Activated B cell treated with CpG ODN at 0.5 μM for 24 hours (primary cell): ENCODE results near the gene GBX1. TPM values are rescaled to one million over a fixed set of nuclear protein-coding genes. Genes with fewer than 3 reads are reported as not detected.

ENCODE experiments used
- ATAC-seq: fragments of 200-7000 bp; cut with Tn5 transposase; one replicate; pipeline ENCODE4 v1.10.0; 2021; ENCODE audit warnings: low read depth, mild to moderate bottlenecking, moderate library complexity
- CTCF ChIA-PET: fragments of 350-600 bp; sonication (Branson Sonifier 250); formaldehyde crosslinking; loops from one replicate; lab custom pipeline; 2021; ENCODE audit warnings: antibody characterized with exemption; lab: Charles Lee
- POLR2A ChIA-PET: fragments of 350-600 bp; sonication (Branson Sonifier 250); formaldehyde crosslinking; loops from one replicate; lab custom pipeline; 2021; ENCODE audit warnings: antibody characterized with exemption; lab: Charles Lee
- DNase-seq: peaks from one replicate; pipeline ENCODE4 v3.0.0; 2022
- H3K27ac Mint-ChIP-seq: one replicate; pipeline ENCODE4 v1.8.0; 2020; ENCODE audit warnings: mixed read lengths
- H3K27me3 Mint-ChIP-seq: one replicate; pipeline ENCODE4 v1.8.0; 2021; ENCODE audit warnings: mixed read lengths
- H3K36me3 Mint-ChIP-seq: one replicate; pipeline ENCODE4 v1.8.0; 2021; ENCODE audit warnings: low read depth, mixed read lengths
- H3K4me1 Mint-ChIP-seq: one replicate; pipeline ENCODE4 v1.8.0; 2021; ENCODE audit warnings: mixed read lengths
- H3K4me3 Mint-ChIP-seq: one replicate; pipeline ENCODE4 v1.8.0; 2020; ENCODE audit warnings: mild to moderate bottlenecking, mixed read lengths
- H3K9me3 Mint-ChIP-seq: one replicate; pipeline ENCODE4 v1.8.0; 2020; ENCODE audit warnings: mixed read lengths
- intact Hi-C: fragments of 100-400 bp; cut with micrococcal nuclease; formaldehyde crosslinking; loops from one replicate; pipeline ENCODE4 v1.15.1; 2024
- total RNA-seq: library from RNA; stranded (reverse); gene quantifications from 2 replicates; pipeline ENCODE4 v1.2.3, GENCODE V29; 2022
- TF ChIP-seq, protein P1 (sequence below): fragments of 200-600 bp; IDR thresholded peaks from one replicate; pipeline ENCODE4 v1.8.0; 2022; ENCODE audit warnings: antibody characterized with exemption, mild to moderate bottlenecking

The GBX1 gene
- total RNA-seq, 1 donor from 2014 or later: not detected

DNA sequence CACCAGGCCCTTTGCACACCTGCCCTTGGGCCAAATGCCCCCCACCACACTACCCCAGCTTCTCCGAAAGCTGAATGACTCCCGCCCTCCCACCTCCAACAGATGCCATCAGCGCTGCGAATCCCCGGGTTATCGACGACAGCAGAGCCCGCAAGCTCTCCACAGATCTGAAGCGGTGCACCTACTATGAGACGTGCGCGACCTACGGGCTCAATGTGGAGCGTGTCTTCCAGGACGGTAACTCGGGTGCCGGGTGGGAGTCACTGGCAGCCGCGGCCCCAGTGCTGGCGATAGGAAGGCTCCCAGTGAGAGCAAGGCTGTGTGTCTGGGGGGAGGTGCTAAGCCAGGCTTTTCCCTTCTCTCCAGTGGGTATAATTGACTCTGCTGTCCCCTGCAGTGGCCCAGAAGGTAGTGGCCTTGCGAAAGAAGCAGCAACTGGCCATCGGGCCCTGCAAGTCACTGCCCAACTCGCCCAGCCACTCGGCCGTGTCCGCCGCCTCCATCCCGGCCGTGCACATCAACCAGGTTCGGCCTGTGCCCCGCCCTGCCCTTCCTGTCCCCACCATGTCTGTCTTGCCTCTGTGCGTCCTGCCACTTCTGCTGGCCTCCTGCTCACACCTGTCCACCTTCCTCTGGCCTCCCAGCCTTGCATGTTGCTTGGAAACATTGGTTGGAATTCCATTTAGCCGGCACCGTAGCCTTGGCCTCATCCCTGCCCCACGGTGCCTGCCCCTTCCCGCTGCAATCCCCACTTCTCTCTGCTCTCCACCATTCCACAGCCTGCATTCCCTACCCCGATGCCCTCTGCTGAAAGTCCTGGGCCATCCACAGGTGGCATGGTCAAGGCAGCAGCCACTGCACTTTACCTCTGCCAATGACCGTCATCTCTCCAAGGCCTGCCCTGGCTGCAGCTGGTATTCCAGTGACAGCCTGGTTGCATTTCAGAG lies 49.1 kb downstream of the GBX1 start:
- POLR2A ChIA-PET: no interaction called here
- intact Hi-C loops: no loop called here
- CTCF ChIA-PET: no interaction called here

DNA sequence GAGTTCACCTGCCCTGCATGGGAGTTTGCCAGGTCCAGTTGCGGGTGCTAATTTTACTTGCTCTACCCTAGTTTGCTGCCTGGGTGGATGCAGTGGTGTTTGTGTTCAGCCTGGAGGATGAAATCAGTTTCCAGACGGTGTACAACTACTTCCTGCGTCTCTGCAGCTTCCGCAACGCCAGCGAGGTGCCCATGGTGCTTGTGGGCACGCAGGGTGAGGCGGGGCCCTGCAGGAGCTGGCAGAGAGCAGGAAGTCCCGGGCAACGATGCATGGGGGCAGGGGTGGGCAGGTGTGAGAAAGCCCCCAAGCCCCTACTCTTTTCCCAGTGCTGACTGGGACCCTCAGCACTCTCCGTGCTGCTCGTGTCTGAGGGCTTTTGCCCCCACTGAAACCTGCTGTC lies 49.9 kb downstream of the GBX1 start:
- intact Hi-C loops: no loop called here
- POLR2A ChIA-PET: no interaction called here
- CTCF ChIA-PET: no interaction called here
- TF ChIP-seq, protein P1, sequence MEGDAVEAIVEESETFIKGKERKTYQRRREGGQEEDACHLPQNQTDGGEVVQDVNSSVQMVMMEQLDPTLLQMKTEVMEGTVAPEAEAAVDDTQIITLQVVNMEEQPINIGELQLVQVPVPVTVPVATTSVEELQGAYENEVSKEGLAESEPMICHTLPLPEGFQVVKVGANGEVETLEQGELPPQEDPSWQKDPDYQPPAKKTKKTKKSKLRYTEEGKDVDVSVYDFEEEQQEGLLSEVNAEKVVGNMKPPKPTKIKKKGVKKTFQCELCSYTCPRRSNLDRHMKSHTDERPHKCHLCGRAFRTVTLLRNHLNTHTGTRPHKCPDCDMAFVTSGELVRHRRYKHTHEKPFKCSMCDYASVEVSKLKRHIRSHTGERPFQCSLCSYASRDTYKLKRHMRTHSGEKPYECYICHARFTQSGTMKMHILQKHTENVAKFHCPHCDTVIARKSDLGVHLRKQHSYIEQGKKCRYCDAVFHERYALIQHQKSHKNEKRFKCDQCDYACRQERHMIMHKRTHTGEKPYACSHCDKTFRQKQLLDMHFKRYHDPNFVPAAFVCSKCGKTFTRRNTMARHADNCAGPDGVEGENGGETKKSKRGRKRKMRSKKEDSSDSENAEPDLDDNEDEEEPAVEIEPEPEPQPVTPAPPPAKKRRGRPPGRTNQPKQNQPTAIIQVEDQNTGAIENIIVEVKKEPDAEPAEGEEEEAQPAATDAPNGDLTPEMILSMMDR: no peak
- no peak overlapping the region for H3K4me3 Mint-ChIP-seq
- H3K36me3 Mint-ChIP-seq: peaks cover 2% of the 10 kb centered on the region
- ATAC-seq: peak; percentile 47
- no peak for DNase-seq
- H3K27me3 Mint-ChIP-seq: peaks cover 20% of the 10 kb centered on the region
- peaks cover 2% of the 10 kb centered on the region for H3K4me1 Mint-ChIP-seq
- H3K9me3 Mint-ChIP-seq: no peaks in the 10 kb centered on the region
- H3K27ac Mint-ChIP-seq: no peak overlapping the region

More for the DNA sequence above, 49.1 kb downstream of the GBX1 start:
- TF ChIP-seq, protein P1: no peak
- no peak for DNase-seq
- ATAC-seq: no peak
- Mint-ChIP-seq H3K36me3 (peaks cover 2% of the 10 kb centered on the region), H3K4me1 (peaks cover 2% of the 10 kb centered on the region), H3K27me3 (peaks cover 14% of the 10 kb centered on the region), H3K4me3 (no peak overlapping the region), H3K27ac (no peak overlapping the region), H3K9me3 (no peaks in the 10 kb centered on the region)

DNA sequence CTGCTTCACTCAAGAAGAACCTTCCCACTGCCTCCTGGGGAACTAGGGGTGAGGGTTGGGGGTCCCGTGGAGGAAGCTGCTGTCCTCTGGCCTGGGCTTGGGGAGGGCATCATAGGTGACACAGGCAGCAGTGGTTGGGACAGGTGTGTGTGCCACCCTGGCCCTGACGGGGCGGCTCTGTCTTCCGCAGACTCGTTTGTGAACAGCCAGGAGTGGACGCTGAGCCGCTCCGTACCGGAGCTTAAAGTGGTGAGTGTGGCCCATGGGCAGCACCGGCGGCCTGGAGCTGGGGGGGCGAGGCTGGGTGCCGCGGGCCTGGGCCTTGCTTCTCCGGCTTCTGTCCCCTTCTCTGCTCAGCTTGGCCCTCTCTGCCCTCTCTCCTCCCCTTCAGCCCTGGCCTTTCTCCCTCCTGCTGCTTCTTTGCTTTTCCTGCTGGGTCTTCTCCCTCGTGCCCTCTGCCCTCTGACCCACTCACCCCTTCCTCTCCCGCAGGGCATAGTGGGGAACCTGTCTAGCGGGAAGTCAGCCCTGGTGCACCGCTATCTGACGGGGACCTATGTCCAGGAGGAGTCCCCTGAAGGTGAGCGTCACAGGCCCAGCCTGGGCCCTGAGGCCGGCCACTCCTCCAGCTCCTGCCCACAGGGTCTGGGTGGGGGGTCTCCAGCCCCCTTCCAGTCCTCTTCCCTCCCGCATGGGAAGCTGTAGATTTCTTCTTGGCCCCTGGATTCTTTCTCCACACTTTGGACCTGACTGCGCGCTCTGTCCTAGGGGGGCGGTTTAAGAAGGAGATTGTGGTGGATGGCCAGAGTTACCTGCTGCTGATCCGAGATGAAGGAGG lies 50.7 kb downstream of the GBX1 start:
- intact Hi-C loops: no loop called here
- ATAC-seq: no peak
- Mint-ChIP-seq H3K4me3 (no peak overlapping the region), H3K4me1 (peaks cover 2% of the 10 kb centered on the region), H3K27me3 (peaks cover 25% of the 10 kb centered on the region), H3K27ac (no peak overlapping the region), H3K9me3 (no peaks in the 10 kb centered on the region), H3K36me3 (peaks cover 2% of the 10 kb centered on the region)
- DNase-seq: no peak
- ChIA-PET POLR2A (no interaction called here), CTCF (no interaction called here)
- TF ChIP-seq, protein P1: no peak

DNA sequence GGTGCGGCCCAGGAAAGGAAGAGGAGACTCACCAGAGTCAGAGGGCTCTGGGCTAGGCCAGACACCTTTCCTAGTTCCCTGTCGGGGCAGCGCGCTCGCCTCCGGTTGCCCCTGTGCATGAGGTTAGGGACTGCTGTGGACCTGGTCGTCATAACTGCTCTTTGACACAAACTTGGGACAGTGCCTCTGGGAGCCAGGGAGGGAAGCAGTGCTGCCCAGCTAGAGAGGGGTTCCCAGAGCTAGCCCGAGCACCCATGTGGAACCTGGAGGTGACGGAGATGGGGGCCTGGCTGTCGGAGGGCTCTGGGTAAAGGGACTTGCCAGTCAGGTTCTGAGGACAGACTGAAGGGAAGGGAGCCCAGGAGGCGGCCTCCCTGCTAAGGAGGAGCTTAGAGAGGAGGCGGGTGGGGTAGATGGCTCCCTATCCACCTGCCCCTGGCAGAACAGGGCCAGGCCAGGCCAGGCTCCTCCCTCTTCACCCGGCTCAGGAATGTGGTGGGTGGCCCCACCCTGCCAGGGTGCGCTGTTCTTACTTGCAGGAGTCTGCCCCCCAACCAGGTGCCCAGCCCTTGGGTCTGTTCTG lies 51.6 kb downstream of the GBX1 start:
- ATAC-seq (no peak), DNase-seq (no peak)
- Mint-ChIP-seq H3K36me3 (no peaks in the 10 kb centered on the region), H3K4me3 (peak overlapping the region; percentile 59), H3K27me3 (peaks cover 26% of the 10 kb centered on the region), H3K27ac (no peak overlapping the region), H3K9me3 (no peaks in the 10 kb centered on the region), H3K4me1 (peaks cover 2% of the 10 kb centered on the region)
- TF ChIP-seq, protein P1: no peak
- CTCF ChIA-PET: interaction anchor here (1.2 kb wide), 1 partner anchor 8 kb away, joined by 6 read pairs; no protein-coding TSS in a partner anchor
- POLR2A ChIA-PET: no interaction called here
- intact Hi-C loops: no loop called here
